ENCODE data around the gene TBC1D10B.

The TBC1D10B gene, protein sequence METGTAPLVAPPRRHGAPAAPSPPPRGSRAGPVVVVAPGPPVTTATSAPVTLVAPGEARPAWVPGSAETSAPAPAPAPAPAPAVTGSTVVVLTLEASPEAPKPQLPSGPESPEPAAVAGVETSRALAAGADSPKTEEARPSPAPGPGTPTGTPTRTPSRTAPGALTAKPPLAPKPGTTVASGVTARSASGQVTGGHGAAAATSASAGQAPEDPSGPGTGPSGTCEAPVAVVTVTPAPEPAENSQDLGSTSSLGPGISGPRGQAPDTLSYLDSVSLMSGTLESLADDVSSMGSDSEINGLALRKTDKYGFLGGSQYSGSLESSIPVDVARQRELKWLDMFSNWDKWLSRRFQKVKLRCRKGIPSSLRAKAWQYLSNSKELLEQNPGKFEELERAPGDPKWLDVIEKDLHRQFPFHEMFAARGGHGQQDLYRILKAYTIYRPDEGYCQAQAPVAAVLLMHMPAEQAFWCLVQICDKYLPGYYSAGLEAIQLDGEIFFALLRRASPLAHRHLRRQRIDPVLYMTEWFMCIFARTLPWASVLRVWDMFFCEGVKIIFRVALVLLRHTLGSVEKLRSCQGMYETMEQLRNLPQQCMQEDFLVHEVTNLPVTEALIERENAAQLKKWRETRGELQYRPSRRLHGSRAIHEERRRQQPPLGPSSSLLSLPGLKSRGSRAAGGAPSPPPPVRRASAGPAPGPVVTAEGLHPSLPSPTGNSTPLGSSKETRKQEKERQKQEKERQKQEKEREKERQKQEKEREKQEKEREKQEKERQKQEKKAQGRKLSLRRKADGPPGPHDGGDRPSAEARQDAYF

DNA sequence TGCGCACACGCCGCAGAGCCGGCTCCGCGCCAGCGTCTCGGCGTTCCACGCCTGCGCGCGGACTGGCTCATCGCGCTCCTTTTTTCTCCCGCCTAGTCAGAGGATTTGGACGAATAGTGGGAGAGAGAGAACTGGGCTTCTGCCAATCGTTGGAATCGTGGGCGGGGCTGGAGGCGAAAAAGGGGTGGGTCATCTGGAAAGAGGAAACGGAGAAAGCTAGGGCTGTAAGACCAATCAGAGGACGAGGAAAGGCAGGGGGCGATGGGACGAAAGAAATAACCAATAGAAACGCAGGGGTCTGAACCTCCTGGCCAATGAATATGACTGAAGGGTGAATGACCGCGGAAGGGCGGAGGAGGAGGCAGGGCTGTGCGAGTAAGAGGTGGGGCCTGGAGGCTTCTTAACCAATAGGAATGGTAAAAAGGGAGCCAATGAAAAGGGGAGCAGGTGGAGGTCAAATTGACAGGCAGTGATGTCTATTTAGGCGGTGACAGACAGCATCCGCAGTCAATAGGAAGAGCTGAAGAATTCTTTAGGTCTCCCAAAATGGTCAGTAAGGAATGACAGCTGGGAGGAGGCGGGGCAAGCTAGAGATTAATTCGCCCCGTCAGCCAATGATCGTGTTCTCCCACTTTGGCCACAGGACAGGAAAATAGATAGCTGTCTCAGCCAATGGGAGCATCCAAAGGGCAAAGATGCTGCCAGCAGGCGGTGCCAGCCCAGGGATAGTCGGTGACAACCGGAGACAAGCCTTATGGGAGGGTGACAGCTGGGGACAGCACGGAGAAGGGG is at the start of gene TBC1D10B:
TSS of gene TBC1D10B (minus strand) at position 39 of the 792 bp plus-strand sequence. CDS start 311 bp downstream, outside the sequence.
- peak; percentile 100 for DNase-seq (ENCODE audit: low read depth in 2 of 2)

DNA sequence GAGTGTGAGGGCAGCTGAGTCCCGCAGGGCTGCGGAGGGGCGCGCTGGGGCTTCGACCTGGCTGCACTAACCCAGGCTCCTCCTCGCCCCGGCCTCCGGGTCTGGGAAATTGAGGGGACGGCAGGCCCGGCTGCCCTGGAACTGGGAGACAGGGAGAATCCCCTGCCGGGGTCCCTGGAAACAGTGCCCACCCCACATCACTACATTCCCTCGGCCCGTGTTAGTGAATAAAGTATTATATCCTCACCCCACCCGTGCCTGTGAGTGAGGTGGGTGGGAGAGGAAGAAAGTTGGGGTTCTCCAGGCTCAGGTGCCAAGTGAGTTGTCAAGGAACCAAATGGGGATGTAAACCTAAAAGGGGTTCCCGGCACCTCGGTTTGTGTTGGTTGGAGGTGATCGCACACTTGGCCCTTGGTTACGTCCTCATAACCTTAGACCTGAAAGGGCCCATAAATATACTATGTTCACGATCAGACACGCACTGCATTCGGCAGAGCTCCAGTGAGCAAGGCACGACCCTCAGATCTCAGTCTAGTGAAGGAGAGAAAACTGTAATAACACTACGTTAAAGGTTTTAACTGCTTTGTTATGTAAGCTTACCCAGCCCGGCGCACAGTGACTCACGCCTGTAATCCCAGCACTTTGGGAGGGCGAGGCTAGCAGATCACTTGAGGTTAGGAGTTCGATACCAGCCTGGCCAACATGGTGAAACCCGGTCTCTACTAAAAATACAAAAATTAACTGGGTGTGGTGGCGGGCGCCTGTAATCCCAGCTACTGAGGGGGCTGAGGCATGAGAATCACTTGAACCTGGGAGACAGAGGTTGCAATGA is 48.3 kb upstream of the TBC1D10B start:
- no peak for DNase-seq (ENCODE audit: low read depth in 2 of 2)

DNA sequence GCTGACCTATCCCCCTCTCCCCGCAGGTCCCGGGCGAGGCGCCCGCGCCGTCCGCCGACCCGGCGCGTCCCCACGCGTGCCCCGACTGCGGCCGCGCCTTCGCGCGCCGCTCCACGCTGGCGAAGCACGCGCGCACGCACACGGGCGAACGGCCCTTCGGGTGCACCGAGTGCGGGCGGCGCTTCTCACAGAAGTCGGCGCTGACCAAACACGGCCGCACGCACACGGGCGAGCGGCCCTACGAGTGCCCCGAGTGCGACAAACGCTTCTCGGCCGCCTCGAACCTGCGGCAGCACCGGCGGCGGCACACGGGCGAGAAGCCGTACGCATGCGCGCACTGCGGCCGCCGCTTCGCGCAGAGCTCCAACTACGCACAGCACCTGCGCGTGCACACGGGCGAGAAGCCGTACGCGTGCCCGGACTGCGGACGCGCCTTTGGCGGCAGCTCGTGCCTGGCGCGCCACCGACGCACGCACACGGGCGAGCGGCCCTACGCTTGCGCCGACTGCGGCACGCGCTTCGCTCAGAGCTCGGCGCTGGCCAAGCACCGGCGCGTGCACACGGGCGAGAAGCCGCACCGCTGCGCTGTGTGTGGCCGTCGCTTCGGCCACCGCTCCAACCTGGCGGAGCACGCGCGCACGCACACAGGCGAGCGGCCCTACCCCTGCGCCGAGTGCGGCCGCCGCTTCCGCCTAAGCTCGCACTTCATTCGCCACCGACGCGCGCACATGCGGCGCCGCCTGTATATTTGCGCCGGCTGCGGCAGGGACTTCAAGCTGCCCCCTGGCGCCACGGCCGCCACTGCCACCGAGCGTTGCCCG is 47.4 kb upstream of the TBC1D10B start:
- DNase-seq (ENCODE audit: low read depth in 2 of 2) = peak; percentile 69 to 72

DNA sequence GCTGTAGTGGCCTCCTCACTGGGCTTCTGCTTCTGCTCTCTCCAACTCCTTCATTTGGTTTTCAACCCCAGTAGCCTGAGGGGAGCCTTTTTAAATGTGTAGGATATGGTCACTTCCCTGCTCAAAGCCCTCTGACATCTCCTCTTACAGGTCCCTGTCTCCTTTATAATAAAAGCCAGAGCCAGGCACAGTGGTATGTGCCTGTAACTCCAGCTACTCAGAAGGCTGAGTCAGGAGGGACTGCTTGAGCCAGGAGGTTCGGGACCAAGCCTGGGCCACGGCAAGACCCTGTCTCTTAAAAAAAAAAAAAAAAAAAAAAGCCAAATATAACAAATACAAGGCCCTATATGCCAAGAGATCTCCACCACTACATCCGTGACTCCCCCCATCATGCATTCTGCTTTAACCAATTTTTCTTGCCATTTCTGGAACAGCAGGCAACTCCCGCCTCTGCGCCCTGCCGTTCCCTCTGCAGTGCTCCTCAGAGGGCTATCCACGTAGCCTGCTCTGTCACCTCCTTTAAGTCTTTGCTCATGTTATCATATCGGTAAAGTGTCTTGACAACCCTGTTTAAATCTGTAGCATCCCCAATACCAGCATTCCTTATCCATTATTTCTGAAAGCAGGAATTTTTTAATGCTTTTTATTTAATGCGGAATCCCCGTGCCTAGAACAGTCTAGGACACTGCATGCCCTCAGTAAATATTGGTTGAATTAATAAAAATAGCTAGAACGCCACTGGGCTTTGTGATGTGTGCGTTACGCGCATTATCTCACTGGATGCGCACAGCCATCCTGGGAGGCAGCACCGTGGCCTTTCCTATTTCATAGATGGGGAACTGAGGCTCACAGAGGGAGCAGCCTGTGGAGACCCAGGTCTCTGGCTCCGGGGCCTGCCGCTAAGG is 46.6 kb upstream of the TBC1D10B start:
- DNase-seq (ENCODE audit: low read depth in 2 of 2) = no peak

DNA sequence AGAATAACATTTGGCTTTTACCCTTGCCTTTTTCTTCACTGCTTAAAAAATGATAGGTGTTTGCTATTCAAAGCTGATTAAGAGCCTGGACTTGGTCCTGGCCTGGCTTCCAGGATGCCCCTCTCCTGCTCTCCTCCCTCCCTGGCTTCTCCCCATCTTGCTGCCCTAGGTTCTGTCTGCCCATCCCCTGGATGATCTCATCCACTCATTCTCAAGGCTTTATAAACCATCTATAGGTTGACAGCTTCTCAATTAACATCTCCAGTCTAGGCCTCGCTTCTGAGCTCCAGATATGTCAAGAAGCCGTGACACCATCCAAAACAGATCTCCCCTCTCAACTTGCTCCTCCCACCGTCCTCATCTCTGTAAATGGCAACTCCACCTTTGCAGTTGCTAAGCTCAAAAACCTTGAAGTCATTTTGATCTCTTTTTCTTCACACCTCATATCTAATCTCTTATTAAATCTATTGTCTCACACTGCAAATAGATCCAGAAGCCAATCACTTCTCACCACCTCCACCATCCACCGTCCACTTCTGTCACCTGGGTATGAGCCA is 45.8 kb upstream of the TBC1D10B start:
- no peak for DNase-seq (ENCODE audit: low read depth in 2 of 2)

DNA sequence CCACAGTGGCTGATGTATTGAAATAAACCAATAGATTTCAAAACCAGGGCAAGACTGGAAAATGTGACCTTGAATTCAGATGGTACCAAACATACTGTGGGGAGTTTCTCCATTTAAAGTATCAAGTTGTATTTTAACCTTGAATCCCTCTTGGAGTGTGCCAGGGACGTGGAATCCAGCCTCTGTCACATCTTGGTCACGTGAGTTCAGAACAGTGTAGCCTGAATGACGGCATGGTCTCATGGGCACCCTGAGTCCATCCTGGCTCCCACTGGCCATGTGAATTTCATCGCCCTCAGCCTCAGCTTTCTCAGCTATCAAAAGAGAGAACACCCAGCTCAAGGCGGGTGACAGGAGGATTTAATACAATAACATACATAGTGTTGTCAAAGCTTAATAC is 43.9 kb upstream of the TBC1D10B start:
- DNase-seq (ENCODE audit: low read depth in 2 of 2) = no peak

DNA sequence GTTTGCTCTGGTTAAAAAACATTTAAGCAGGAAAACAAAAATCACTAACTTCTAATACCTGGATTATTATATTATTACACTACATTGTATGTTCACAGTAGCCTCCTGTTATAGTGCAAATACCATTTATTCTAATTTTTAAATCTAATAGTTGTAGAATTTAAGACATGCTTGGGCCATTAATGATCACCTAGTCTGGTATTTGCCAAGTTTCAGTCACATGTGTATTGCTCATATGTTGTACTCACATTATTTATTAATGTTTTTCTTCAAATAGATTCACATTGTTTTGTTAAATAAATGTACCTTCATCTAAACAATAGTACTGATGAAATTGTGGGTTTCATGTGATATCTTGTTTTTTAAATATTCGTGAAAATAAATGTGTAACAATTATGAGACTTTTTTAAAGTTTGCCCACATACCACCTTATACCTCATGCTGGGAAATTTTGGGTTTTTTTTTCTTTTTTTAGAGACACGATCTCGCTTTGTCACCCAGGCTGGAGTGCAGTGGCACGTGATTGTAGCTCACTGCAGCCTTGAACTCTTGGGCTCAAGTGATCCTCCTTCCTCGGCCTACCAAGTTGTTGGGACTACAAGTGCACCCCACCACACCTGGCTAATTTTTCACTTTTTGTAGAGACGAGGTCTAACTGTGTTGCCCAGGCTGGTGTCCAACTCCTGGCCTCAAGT is 43.0 kb upstream of the TBC1D10B start:
- DNase-seq (ENCODE audit: low read depth in 2 of 2) = no peak

DNA sequence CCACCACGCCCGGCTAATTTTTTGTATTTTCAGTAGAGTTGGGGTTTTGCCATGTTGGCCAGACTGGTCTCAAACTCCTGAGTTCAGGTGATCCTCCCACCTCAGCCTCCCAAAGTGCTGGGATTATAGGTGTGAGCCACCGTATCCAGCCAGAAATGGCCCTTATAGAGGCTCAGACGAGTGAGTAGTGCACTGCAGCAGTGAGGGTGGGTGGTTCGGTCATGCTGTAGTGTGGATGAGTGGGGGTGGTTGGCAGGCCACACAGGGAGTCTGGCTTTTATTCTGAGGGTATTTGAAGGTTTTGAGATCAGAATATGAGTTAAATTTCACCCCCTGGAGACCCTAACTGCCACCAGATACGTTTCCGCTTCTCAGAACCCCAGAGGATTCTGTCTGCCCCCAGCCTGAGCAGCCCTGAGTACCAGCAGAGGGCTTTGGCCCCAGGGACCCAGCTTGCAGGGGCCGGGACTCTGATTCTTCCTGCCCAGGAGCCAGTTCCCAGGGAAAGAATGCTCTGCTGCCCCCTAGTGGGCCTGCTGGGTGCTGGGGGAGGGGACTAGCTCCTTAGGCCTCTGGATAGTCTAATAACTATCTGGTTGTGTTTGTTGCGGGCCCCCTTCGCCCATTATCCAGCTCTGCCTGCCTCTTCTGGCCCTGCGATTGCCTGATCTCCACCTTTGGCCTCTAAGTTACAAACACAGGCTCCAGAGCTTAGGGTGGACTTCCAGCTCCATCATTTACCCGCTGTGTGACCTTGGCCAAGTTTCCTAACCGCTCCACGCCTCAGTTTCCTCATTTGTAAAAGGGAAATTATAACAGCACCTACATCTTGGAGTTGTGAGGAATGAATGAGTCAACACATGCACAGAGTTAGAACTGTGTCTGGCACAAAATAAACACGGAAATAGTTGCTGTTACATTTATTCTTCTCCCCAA is 39.1 kb upstream of the TBC1D10B start:
- peak; percentile 44 to 61 for DNase-seq (ENCODE audit: low read depth in 2 of 2)

DNA sequence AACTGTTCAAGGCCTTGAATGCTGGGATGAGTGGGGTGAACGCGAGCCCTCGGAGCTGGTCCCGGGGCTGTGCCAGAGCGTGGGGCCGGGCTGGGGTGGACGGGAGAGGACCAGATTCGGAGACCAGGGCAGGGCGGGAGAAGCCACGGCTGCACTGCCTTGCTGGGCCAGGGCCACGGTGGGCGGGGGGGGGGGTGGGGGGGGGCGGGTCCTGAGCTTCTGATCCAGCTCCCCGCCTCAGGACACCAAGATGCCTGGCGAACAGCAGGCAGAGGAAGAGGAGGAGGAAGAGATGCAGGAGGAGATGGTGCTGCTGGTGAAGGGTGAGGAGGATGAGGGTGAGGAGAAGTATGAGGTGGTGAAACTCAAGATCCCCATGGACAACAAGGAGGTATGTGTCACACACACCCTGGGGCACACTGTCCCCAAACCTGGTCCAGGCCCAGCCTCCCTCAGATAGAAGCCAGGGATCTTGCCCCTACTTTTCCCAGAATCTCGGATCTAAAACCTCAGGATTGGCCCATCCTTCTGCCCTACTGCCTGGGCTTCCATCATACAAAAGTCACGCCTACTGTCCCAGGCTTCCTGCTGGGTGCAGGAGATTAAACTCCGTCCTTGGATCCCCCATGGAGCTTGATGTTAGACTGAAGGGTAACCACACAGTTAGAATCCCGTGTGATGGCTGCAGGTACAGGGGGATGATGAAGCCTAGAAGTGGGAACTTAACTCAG is 37.7 kb upstream of the TBC1D10B start:
- no peak for DNase-seq (ENCODE audit: low read depth in 2 of 2)

DNA sequence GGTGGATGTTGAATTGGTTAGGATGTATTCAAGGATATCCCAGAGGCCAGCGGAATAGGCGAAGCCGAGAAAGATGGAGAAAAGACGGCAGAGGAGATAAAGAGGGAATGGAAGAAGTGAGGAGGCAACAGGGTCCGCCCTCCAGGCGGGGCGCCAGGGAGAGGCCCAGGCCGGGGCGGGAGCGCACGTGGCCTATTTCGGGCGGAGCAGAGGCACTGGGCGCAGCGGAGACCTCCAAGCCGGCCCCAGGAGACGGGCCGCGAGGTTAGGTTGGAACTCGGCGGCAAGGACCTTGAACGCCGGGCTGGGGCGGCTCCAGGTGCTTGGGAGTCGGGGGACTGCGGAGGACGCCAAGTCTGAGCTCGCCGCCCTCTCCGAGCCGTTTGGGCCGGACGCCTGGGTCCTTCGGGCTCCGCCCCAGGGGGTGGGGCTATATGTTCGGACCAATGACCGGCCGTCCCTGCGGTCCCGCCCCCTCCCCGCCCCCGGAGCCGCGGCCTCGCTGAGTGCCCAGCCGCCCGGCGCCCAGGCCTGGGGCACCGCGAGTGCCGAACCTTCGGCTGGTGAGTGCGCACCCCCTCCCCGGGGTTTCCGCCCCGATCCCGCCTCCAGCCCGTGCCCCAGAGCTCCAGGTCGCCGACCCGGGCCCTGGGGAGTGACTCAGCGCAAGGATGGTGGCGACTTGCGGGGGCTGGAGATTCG is 37.0 kb upstream of the TBC1D10B start, which contains the start of gene ZNF771:
TSS of gene ZNF771 (plus strand) at position 505 of the 702 bp plus-strand sequence. CDS start 448 bp downstream, outside the sequence.
- peak; percentile 67 to 68 for DNase-seq (ENCODE audit: low read depth in 2 of 2)

DNA sequence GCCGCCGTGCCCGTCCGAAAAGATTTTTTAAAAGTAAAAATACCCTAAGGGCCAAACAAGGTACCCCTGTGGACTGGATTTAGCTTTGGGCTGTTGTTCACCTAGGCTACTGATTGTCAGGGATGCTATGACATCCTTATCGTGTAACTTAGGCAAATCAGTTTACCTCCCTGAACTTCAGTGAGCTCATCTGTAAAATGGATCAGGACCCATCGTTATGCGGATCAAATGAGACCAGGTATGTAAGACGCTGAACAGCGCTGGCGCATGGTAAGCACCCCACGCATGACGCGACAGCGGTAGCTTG is 36.5 kb upstream of the TBC1D10B start:
- no peak for DNase-seq (ENCODE audit: low read depth in 2 of 2)

DNA sequence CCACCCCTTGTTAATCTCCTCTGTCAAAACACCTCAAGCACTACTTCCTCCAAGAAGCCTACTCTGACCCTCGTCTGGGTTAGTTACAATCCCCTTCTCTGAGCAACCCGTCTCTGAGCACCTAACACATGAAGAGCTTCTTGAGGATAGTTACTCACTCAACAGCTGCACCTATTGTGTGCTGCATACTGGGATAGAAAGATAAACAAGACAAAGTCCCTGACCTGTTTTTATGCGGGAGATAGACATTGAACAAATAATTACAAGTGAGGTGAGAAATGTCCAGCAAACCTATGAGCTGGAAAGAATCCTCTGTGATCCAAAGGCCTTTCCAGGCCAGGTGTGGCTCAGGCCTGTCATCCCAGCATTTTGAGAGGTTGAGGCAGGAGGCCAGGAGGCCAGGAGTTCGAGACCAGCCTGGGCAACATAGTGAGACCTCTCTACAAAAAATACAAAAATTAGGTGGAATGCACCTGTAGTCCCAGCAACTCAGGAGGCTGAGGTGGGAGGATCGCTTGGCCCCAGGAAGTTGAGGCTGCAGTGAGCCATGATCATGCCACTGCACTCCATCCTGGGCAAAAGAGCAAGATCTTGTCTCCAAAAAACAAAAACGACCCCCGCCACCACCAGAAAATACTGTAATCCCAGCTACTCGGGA is 31.6 kb upstream of the TBC1D10B start:
- no peak for DNase-seq (ENCODE audit: low read depth in 2 of 2)

DNA sequence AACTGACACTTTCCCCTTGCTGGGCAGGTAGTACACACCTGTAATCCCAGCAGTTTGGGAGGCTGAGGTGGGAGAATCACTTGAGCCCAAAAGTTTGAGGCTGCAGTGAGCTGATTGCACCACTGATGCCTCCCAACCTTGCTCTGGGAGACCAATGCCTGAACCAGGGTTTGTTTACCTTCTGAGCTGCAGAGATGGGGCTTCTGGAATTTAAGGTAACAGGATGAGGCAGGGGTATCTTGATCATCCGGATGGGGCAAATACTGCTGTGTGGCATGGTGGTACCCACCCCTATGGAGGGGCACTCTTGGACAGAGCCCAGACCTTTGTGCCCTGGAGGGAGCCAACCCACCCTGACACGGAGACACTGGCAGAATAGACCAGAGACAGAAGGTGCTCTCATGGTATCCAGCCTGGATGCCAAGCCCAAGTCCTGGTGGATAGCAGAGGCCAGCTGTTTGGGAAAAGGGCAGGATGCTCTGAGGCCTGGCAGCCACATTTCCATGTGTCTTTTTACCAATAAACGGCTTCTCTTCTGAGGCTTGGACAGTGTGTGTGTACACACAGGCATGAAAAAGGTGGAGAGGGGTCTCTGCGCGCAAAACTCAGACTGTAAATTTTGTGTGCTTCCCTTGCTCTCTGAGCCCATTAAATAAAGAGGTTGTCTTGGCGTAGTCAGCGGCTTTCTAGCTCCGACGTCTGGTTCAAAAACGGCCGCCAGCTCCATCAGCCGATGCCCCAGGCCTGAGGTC is 29.3 kb upstream of the TBC1D10B start:
- DNase-seq (ENCODE audit: low read depth in 2 of 2) = no peak

DNA sequence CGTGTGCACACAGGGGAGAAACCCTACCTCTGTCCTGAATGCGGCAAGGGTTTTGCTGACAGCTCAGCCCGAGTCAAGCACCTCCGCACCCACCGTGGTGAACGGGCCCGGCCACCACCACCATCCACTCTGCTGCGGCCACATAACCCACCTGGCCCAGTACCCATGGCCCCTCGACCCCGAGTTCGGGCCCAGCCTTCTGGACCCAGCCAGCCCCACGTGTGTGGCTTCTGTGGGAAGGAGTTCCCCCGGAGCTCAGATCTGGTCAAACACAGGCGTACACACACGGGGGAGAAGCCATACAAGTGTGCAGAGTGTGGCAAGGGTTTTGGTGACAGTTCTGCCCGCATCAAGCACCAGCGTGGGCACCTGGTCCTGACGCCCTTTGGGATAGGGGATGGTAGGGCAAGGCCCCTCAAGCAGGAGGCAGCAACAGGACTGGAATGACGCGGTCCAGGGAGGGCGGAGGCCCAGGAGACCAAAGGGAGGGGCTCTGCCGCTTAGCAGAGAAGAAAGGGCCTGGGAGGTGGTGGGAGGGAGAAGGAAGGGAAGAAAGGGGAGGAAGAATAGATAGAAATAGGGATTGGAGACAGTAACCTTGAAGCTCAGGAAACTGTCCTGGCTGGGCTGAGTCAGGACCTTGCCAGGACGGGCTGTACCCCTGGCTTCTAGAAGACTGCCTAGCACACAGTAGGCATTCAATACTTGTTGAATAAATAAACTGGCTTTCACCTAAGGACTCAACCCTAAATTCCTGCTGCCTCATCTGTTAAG is 28.6 kb upstream of the TBC1D10B start:
- DNase-seq (ENCODE audit: low read depth in 2 of 2) = no peak
